Stimulated activated CD8-positive, alpha-beta memory T cell treated with anti-CD3 and anti-CD28 coated beads, Interleukin-7, amount 100 ng/mL, for 1 hour (primary cell): ENCODE results near the gene TMC1.

Experiments used
- DNase-seq, 2 donors: peaks; one replicate each; pipeline ENCODE4 v3.0.0-alpha.2; 2020; ENCODE audit warnings: low read depth in 2 of 2

The TMC1 gene

GRCh38 chr9:72614067-72614466 is 92.7 kb downstream of the TMC1 start:
- DNase-seq = no peak

GRCh38 chr9:72615931-72616330 is 94.5 kb downstream of the TMC1 start:
- DNase-seq = no peak

DNA sequence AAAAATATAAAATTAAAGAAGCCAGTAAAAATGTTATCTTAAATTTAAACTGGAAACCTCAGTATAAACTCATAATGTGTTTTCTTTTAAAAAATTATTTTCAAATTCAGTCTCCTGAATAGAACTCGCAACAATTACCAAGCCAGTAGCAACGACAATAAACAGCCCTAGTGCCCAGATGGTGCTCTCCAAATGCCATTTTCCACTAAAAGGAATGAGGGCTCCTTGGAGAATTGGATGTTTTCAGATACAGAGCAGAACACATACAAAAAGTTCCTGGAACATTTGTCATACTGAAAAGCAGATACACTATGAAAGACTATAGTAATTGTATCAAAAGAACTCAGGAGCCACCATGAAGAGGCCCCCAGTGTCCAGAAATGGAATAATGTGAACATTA is 97.4 kb downstream of the TMC1 start:
- no peak for DNase-seq

DNA sequence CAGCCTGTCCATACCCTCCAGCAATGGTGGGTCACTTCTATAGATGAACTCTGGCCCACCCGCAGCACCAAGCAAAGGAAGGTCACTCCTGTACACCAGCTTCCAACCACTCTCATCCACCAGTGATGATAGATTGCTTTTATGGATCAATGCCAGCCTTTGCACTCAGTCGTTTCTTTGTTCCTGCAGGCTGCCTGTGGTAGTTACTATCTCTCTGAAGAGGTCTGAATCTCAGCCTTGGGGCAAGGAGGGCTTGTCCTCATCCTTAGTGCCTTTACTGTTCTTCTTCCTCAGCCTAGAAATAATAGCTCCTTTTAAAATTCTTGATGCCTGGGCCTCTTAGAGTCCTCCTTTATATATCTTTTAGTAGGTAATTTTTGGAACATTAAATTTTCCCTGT is 100.8 kb downstream of the TMC1 start:
- no peak for DNase-seq

DNA sequence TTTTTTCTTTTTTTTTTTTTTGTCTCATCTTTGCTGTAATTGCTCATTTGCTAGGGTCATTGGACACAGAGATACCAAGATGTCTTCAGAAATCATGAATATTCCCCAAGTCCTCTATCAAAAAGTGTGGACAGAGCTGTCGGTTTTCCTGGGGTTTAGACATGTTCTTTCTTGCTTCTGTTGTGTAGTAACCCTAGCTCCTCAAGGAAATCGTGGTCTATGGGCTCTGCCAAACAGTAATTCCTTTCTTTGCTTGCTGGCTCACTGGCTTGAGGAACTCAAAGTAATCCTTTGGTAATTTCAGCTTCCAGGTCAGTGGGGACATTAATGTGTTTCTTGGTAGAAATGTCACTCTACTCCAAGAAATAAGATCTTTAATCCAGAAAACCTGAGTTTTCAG is 101.7 kb downstream of the TMC1 start:
- DNase-seq = no peak

DNA sequence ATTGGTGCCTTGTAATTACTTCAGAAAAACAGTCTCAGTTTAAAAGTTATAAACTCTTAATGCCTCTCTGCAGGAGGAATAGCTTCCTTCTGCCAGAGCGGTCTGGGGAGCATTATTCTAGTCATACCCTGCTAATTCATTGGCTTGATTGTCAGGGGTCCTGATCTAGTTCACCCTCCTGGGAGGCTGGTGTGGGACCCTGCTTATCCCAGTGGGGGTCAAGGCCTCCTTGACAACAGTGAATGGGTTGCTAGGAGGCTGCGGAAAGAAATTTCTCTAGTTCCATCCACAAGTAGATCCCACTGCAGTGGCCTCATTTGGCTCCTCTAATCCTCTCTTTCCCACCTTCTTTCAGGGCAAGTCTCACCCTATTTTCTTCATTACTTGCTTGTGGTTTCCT is 105.7 kb downstream of the TMC1 start:
- no peak for DNase-seq

GRCh38 chr9:72627956-72628540 is 106.6 kb downstream of the TMC1 start:
- DNase-seq = no peak

DNA sequence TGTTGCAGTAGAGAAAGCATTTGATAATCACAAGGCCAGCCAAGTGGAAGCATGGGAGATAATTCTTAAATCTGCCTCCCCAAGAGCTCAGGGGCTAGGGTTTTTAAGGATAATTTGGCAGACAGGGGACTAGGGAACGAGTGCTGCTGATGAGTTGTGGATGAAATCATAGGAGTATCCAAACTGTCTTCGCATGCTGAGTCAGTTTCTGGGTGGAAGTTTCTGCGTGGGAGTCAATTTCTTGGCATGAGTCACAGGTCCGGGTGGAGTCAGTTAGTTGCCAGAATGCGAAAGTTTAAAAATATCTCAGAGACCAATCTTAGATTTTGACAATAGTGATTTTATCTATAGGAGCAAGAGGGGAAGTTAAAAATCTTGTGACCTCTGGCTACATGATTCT is 112.6 kb downstream of the TMC1 start:
- DNase-seq = no peak

- DNase-seq = no peak
Measured at GRCh38 chr9:72635197-72635596, 113.8 kb downstream of the TMC1 start.

DNA sequence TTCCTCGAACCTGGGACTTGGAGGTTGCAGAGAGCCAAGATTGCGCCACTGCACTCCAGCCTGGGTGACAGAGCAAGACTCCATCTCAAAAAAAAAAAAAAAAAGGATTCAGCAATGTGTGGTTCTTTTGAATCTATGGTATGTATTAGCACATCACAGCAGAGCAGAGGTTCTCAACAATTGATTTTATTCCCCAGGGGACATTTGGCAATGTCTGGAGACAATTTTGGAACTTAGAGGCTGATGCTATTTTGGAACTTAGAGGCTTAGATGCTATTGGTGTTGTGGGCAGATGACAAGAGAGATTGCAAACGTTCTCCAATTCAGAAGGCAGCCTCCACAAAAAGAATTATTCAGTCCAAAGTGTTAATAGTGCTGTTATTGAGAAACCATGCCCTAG is 115.2 kb downstream of the TMC1 start:
- no peak for DNase-seq

DNA sequence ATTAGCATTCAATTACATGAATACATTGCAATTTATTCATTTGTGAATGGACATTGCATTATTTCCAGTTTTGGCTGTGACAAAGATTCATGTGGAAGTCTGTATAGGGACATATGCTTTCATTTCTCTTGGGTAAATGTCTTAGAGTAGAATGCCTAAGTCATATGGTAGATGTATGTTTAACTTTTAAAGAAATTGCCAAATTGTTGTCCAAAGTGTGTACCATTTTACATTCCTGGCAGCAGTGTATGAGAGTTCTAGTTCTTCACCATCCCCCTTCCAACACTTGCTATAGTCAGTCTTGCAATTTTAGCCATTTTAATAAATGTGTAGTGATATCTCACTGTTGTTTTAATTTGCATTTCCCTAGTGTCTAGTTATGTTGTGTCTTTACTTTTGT is 122.2 kb downstream of the TMC1 start:
- DNase-seq = no peak

DNA sequence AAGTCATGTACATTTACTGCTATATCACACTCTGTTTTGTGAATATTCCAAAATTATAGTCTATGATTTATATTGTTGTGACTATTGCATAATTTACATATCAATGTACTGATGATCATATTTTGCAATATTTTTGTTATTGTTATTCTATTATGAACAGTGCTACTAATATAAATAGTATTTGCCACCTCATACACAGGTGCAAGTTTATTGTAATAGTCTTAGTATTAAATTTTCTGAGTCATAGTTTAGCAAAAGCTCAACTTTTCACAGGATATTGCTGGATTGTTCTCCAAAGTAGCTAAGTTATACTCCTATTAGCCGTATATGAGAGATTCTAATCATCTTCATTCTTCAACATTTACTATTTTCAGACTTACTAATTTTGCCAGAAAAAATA is 124.7 kb downstream of the TMC1 start:
- no peak for DNase-seq

DNA sequence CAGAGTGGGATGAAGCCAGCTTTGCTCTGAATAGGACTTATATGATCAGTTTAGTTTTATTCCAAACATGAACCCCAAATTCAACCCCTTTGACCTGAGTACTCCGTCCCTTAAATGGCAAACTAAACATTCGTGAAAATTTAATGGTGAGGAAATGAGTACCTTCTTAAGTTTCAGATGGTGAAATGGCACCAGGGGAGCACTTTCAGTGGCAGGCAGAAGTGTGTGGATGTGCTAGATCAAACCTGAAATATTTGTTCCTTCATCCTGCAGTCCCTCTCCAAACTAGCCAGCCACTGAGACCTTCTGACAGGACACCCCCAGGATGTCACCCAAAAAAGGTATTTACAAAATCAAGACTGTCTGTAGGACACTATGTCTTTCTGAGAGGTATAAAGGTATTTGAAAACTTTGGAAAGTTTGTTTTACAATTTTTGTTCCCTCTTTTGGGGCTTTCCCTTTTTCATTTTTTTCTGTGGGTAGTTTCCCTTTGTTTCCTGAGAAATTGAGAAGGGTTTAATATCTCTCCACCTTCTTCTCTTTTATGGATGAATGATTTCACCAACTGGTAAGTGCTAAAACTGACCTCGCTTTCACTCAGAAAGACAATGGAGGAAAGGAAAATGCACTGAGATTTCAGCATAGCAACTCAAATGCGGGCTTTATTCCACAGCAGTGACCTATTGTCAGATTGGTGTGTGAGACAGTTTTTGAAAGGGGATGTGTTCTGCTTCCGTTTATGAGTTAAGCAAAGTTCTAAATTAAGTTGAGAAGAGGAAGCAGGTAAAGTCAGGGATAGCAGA is 127.1 kb downstream of the TMC1 start:
- DNase-seq = no peak

DNA sequence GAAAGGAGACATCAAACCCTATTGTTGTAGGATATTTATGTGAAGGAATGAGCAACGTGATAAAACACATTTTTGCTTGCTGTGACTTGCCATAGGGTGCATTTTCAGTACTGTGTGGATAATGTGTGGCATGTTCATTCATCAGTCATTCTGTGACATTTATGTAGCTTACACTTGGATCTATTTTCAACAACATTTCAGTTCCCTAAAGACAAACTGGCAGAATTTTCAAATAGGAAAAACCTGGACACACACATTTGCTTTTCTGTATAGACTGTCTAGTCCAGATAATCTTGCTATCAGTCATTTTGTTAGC is 127.7 kb downstream of the TMC1 start:
- DNase-seq = no peak

DNA sequence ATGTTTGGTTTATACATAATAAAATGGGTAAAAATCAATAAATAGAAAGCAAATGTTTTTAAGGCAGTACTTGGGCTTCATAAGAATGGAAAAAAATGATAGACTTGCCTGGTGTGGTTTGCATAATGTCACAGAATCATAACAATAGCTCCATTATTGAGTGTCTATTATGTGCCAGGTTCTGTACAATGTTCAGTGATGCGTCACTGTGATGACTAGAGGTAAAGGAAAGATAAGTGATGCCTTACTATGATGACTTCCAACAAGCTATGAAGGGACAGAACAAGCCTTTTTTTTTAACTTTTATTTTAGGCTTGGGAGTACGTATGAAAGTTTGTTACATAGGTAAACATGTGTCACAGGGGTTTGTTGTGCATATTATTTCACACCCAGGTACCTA is 128.8 kb downstream of the TMC1 start:
- DNase-seq = no peak

- DNase-seq = no peak
Measured at GRCh38 chr9:72656021-72656420, 134.6 kb downstream of the TMC1 start.

GRCh38 chr9:72657023-72657422 is 135.6 kb downstream of the TMC1 start:
- DNase-seq = no peak

DNA sequence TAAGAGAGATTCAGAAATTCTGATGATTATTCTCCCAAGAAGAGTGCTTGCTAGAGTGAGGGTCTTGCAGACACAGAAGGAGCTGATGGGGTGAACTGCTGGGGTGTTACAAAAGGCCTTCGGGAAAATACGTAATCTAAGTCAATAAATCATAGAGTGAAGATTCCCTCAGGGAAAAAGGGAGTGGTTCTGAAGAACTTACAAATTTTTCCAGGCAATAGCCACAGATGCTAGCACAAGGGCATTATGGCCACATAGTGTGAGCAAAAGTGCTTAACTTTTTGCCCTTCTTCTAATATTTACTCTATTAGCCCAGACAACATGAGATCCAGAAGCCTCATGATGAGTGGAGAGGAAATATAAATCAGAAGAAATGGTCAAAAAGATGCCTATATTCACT is 137.3 kb downstream of the TMC1 start:
- DNase-seq = no peak

GRCh38 chr9:72661401-72662135 is 140.2 kb downstream of the TMC1 start:
- DNase-seq = no peak

DNA sequence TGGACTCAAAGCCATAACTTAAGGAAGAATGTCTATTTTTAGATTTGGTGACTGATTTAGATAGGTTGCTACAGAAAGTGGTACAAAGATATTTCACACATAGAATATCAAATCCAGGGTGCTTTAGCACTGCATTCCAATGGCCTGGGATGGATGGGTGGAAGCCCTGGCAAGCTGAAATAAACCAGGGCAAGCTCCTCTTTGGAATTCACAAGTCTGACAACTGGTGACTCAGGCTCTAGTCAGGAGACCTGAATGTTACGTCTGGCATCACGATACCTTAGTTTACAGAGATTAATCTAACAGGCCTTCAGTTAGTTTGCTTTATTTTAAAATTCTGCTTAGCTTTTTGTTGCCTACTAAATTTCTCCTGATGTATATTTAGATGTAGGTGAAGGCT is 144.0 kb downstream of the TMC1 start:
- DNase-seq = no peak

DNA sequence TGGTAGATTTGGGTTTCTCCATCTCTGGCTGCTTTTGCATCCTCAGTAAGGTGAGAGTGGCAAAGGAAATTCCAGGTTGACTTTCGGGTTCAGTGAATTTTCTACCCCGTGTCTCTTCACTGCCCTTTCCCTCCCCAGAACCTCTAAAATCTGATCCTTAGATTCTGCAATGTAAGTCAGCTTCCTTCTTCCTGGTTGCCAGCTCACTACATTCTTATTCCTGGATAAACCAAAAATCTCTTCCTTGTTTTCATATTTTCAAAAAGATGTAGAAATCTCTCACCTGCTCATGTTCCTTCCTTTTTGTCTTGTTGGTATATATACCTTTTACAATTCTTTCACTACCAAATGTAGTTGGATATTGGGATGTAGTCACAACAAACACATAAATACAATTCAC is 145.8 kb downstream of the TMC1 start:
- no peak for DNase-seq

DNA sequence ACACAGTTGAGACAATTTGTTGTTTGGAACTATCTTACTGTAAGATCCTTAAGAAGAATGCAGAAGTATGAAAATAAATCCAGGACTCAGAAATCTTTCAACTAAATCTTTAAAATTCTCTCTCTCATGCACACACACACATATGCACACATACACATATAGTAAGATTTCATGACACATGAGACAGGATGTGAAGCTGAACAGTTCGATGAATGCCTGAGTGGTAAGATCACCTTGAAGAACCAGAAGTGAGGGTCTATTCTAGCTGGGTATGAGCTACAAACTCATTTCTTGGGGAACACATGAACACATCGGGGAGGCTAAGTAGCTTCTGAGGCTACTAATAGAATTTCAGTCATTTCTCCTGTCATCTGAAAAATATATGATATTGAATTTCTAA is 153.6 kb downstream of the TMC1 start:
- no peak for DNase-seq

DNA sequence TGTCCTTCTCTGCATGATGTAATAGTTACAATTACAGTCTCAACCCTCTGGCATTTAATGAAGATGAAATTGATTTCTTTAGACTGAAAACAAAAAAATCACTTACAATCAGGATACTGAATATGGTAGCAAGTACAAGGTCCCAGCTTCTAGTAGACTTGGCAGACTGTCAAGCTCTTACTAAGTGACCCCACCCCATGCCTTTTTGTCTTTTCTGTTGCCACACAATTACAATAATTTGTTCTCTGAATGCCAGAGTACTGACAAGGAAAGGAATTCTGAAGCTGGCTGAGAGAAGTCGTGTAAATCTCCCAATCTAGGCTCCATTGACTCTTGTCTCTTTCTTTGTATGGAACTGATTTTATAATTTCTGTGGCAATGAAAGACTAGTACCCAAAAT is 154.2 kb downstream of the TMC1 start:
- no peak for DNase-seq
